Stimulated activated naive CD8-positive, alpha-beta T cell treated with anti-CD3 and anti-CD28 coated beads, Interleukin-15, Interleukin-2, amounts not matched to agents 100 U/mL and 50 U/mL, for 24 hours (primary cell): ENCODE results near the gene KRT80.

Experiments
- ATAC-seq: fragments of 150-1000 bp; cut with Tn5 transposase; one replicate; pipeline ENCODE4 v1.10.0; 2021
- DNase-seq: peaks from one replicate; pipeline ENCODE4 v3.0.0; 2021

The KRT80 gene

GRCh38 chr12:52155048-52155868, 36.6 kb downstream of the KRT80 start:
- ATAC-seq: no peak
- no peak for DNase-seq

GRCh38 chr12:52152905-52153317, 38.9 kb downstream of the KRT80 start:
- DNase-seq (no peak), ATAC-seq (no peak)

GRCh38 chr12:52151837-52152783, 39.7 kb downstream of the KRT80 start:
- ATAC-seq (peak; percentile 68), DNase-seq (peak; percentile 73)

GRCh38 chr12:52151153-52151836, 40.5 kb downstream of the KRT80 start:
- no peak for DNase-seq
- ATAC-seq: no peak

GRCh38 chr12:52149651-52150241, 42.1 kb downstream of the KRT80 start:
- DNase-seq (no peak), ATAC-seq (no peak)

GRCh38 chr12:52149182-52149641, 42.6 kb downstream of the KRT80 start:
- DNase-seq: no peak
- no peak for ATAC-seq

- ATAC-seq: no peak
- no peak for DNase-seq
These were observed 43.2 kb downstream of the KRT80 start for GRCh38 chr12:52148464-52149181.

- ATAC-seq: no peak
These were observed 43.8 kb downstream of the KRT80 start for GRCh38 chr12:52147964-52148463.

GRCh38 chr12:52147367-52147963, 44.3 kb downstream of the KRT80 start:
- no peak for DNase-seq

More at GRCh38 chr12:52147964-52148463, 43.8 kb downstream of the KRT80 start:
- DNase-seq: no peak

GRCh38 chr12:52146822-52147366, 44.9 kb downstream of the KRT80 start:
- no peak for ATAC-seq
- no peak for DNase-seq

More at GRCh38 chr12:52147367-52147963, 44.3 kb downstream of the KRT80 start:
- ATAC-seq: no peak

- DNase-seq: no peak
- ATAC-seq: no peak
These were observed 45.6 kb downstream of the KRT80 start for GRCh38 chr12:52146089-52146821.

GRCh38 chr12:52145228-52146088, 46.4 kb downstream of the KRT80 start:
- DNase-seq (no peak), ATAC-seq (no peak)

- ATAC-seq: no peak
These were observed 47.1 kb downstream of the KRT80 start for GRCh38 chr12:52144512-52145227.

GRCh38 chr12:52142431-52142830, 49.4 kb downstream of the KRT80 start:
- ATAC-seq: no peak
- no peak for DNase-seq

More at GRCh38 chr12:52144512-52145227, 47.1 kb downstream of the KRT80 start:
- no peak for DNase-seq

GRCh38 chr12:52141875-52142274, 49.9 kb downstream of the KRT80 start:
- ATAC-seq (no peak), DNase-seq (no peak)

GRCh38 chr12:52141306-52141705, 50.5 kb downstream of the KRT80 start:
- DNase-seq (no peak), ATAC-seq (no peak)

GRCh38 chr12:52139579-52140062, 52.2 kb downstream of the KRT80 start:
- ATAC-seq: peak; percentile 69
- DNase-seq: peak; percentile 47

- no peak for ATAC-seq
- DNase-seq: no peak
These were observed 52.7 kb downstream of the KRT80 start for GRCh38 chr12:52139147-52139546.
